ENCODE measurements around the gene CFI.

Gene CFI

DNA sequence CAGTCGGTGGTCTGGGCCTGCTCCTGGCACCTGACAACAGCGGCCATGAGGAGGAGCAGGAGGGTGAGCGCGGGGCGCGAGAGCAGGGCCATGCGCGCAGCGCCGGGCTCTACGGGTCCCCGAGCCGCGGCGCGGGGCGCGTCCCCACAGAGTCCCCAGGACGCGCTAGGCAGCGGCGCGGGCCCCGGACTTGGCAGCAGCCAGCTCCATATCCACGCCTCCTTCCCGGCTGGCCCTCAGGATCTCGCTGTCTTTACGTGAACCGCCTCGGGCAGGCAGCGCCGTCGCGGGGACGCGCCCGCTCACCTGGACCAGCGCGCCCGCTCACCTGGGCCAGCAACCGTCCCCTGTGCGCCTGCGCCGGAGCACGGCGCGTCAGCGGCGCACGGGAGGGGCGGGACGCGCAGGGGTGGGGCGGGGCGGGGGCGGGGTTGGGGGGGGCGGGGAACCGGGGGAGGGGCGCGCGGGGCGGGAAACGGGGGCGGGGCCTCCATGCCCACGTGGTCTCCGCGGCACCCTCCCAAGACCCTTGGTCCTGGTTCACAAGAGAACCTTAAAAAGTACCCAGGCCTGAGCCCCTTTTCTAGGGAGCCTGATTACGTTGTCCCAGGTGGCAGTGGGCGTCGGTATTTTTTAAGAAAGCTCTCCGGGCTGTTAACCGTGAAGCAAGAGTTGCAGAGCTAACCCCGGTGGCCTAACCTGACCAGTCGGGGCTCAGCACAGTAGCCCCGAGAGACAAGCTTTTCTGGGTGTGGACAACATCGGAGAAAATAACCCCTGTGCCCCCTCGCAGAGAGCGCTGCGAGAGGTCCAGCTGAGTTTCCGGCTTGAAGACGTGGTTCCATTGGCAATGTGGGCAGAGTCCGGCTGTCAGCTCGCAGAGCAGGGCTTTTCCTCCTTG is 71.8 kb downstream of the CFI start, which contains the start of gene PLA2G12A:
TSS of gene PLA2G12A (minus strand) at position 353 of the 901 bp plus-strand sequence. CDS start at position 92, 261 bp downstream.
- DNase-seq: peak; percentile 74

DNA sequence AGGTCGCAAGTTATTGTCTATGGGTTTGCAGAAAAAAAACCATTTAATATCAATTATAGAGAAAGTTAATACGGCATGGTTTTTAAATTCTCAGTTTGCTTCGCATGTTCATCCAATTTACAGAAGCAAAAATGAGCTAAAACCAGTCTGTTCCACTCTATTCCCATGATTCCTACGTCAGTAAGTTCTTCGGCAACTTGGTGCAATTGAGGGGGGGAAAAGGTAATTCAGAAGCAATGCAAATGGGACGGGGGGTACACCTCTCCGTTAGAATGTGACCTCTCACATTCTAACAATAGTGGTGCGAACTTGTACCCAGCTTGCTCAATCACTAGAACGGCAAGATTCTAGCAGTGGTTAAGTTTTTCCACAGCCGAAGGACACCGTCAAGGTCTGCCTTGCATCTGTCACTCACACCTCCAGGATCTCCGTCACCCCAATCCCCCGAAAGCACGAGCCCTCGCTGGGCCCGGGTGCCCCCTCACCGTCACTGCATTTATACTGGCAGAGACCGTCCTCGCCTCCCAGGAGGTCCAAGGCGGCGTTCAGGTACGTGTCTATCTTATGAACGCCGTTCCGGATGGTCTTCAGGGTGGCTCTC is 72.6 kb downstream of the CFI start:
- no peak for DNase-seq

DNA sequence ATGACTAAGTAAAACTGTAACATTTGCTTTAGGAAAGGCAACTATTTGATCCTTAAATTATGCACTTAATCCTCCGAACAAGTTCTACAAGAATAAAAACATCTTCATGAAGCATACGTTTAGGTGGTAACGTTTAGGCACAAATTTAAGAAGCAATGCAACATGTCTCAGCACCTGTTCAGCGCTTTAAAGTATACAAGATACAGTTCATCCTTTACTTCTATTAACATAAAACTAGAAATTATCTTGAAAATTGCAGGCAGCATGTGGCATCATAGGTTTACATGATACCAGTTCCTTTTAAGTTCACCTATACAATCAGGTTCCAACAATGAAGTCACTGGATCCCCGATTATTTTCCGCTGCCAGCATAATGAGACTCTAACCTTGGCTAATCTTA is 73.4 kb downstream of the CFI start:
- no peak for DNase-seq

DNA sequence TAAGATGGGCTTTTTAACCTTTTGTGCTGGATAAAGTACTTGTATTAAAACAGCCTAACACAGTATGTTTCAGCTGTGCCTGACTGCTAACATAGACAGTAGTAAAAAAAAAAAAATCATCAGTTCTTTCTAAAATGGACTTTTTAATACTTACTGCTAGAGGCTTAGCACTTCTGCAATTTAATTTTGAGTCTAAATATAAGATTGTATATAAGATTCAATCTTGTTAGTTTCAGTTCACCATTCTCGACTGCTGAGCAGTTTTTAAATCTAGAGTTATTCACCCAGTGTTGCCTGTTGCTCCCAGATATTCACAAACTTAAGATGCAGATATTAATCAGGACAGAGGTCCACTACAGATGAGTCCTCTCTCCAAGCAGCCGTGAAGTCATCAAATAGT is 78.7 kb downstream of the CFI start:
- no peak for DNase-seq

DNA sequence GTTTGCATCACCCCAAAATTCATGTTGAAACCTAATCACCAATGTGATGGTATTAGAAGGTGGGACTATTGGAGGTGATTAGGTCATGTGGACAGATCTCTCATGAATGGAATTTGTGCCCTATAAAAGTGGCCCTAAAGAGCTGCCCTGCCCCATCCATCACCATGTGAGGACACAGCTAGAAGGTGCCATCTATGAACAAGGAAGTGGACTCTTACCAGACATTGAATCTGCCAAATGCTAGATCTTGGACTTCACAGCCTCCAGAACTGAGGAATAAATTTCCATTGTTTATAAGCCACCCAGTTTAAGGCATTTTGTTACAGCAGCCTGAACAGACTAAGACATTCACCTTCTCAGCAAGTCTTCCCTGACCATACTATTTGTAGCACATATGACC is 79.4 kb downstream of the CFI start:
- no peak for DNase-seq

DNA sequence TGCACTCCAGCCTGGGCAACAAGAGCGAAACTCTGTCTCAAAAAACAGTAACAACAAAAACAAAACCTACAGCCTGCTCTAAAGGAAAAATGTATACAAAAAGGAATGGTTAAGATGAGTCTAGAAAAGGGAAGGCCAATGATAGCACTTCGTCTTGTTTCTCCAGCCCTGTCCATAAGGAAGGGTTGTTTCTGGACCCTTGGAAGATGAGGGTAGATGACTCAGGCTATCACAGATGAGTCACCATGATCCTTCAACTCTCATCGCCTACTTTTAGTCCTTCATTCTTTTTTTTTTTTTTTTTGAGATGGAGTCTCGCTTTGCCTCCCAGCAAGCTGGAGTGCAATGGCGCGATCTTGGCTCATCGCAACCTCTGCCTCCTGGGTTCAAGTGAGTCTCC is 80.8 kb downstream of the CFI start:
- no peak for DNase-seq

DNA sequence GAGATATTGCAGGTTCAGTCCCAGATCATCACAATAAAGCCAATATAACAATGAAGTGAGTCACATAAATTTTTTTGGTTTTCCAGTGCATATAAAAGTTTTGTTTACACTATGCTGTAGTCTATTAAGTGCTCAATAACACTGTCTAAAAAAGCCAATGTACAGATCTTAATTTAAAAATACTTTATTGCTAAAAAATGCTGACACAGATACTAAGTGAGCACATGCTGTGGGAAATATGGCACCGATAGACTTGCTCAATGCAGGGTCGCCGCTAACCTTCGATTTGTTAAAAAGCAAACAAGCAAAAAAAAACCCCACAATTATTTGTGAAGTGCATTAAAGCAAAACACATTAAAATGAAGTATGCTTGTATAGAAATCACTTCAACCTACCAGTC is 82.2 kb downstream of the CFI start:
- DNase-seq: no peak

DNA sequence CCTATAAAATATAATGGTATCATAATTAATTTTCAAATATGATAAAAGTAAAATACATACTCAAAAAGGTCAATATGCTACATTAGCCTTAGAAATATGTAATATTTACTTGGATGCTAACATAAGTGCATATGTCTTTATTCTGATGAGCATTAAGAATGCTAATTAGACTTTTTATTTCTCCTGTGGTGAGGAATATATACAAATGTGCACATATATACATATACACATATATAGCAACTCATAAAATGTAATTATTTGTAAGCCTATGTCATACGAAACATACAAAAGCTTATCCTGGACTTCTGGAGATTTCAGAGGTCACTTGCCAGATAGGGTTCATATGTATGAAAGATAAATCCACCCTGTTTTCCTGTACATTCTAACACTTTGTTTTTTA is 83.0 kb downstream of the CFI start:
- DNase-seq: no peak

DNA sequence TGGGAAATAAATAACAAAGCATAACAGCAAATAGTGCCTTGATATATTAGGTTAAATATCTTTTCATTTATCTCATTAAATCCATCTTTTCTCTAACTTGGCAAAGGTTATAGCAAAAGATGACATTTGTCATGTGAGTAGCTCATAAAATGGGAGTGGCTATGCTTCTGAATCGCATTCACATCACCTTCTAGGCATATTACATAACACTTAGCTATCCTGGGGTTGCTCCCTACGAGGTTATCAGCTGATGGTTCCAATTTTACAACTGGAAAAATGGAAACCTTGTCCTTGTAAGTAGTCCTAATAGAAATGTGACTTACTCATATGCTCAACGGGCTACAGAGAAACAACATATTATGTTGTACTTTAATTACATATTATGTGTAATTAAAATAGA is 88.3 kb downstream of the CFI start:
- no peak for DNase-seq

DNA sequence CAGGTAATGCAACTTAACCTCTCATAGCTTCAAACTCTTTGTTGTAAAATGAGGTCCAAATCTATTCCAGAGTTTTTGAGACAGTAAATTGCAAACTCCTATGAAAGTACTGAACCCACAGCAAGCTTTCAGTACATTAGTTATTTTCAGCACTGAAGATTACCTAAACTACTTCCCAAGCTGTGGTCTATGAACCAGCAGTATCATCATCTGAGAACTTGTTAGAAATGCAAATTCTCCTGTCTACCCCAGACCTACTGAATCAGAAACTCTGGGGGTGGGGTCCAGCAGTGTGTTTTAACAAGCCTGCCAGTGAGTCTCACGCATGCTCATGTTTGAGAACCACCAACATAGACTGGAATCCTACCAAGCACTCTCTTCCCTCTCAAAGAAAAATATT is 92.8 kb downstream of the CFI start:
- DNase-seq: no peak

DNA sequence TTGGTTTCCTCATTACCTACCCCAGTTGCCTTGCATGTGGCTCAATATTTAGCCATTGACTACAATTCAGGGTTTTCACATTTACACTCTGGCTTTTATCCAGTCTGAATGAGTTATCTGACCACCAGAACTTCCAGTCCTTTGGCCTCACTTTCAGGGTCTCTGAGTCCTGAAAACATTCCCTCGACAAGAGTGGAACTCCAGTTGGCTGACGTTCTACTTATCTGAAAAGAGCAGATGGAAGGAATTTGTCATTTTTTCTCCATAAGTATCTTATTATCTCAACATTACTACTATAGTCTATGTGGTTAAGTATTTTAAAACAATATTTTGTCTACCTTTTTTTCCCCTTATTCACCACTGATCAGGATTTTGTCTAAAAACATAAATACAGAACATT is 93.4 kb downstream of the CFI start:
- DNase-seq: no peak

DNA sequence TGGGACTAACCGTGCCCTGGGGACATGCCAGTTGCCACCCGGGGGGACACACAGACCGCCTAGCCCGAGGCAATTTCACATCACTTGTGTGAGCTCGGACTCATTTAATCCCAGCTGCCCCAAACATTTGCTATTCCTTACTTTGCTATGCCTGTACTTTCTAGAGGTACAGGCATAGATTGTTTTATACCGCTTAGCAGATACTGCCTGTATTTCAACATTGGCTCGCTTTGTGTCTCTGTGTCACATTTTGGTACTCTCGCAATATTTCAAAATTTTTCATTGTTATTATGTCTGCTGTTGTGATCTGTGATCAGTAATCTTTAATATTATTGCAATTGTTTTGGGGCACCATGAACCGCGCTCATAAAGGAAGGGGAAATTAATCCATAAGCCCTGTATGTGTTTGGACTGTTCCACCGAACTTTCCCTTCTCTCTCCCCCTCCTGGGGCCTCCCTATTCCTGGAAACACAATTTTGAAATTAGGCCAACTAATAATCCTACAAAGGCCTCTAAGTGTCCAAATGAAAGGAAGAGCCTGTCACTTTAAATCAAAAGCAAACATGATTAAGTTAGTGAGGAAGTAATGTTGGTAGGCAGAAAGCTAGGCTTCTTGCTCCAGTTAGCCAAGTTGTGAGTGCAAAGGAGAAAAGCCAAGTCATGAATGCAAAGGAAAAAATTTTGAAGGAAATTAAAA is 98.0 kb downstream of the CFI start:
- no peak for DNase-seq

DNA sequence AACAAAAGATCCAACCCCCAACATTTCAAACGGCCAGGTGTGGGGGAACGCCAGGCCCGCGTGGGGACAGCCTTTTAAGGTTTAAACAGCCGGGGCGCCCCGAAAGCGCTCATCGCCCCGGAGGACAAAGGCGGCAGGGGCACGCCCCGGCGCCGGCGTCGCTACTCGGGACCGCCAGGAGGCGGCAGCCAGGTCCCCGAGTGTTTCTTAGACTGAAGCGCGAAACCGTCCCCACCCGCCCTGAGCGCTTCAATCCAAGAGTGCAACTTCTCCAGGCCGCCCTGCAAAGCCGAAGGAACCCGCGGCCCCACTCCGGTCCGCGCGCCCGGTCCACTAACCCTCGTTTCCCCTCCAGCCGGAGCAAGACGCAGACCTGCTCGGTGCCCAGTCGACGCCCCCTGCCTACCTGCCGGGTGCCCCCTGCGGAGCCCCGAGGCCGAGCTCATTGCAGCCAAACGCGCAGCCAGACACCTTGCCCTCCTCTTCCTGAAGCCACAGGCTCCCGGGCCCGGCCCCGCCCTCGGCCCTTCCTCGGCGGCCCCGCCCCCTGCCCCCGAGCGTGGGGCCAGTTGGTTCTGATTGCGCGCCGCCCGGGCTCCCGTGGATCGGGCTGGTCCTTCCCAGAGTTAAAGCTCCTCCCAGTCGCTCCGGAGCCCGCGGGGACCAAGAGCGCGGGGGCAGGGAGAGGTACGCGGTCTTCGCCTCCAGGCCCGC is 98.7 kb downstream of the CFI start, which contains the start of gene CASP6:
TSS of gene CASP6 (minus strand) at position 496 of the 714 bp plus-strand sequence. CDS start at position 446, 50 bp downstream.
- DNase-seq: peak; percentile 61

DNA sequence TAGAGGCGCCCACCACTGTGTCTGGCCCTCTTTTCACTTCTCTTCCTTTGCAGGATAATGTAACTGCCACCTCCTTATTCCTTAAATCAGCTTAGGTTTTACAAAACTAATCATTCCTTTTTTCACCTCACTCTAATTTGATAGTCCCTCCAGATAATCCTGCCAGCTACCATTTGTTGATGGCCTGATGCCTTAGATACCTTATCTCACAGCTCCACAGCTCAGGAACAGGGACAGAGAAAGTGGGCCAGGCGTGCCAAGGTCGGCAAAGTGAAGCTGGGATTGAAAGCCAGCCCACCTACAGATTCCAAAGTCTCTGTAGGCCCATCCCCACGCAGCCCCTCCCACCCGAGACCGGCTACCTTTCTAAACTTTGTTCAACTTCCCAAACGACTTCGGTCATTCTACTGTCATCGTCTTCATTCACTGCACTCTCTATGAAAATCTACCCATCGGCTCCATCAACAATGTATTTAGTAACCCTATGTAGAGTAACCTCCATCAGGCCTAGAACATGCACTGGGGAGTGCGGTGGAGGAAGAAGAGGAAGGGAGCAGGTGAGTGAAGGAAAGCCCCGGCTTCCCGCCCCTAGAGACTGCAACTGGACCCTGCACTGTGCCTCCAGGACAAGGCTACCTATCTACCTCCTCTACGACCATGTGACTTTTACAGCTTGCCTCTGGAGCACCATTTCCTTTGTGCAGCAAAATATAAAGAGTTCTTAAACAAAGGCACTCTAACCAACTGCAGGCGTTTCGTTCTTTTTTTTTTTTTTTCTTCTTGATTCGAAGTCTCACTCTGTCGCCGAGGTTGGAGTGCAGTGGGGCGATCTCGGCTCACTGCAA is 100.0 kb downstream of the CFI start:
- no peak for DNase-seq

DNA sequence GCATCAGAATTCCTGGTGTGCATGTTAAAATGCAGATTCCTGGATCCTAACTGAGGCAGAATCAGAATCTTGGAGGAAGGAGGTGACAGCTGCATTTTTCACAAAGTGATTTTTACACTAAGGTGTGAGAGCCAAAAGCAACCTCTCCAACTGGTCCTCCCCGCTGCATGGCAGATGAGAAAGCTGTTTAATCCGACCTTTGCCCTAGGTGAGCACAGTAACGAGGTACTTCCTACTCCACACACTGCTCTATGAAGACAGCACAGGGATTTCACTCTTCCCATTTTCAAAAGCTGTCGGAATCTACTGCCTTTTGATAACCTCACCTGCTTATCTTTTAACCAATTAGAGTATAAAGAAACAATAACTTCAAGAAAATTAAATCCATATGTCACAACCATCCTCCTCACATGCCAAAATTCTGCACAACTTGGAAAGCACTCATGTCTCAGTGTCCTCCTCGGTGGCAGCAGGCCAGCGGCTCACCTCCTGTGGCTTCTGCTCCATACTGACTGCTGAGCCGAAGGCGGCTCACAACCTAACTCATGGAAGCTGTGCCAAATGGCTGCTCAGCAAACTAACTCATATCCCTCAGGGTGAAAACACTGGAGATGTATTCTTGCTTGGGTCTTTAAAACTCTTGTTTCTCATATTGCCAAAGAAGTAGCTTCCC is 102.1 kb downstream of the CFI start:
- DNase-seq: no peak

DNA sequence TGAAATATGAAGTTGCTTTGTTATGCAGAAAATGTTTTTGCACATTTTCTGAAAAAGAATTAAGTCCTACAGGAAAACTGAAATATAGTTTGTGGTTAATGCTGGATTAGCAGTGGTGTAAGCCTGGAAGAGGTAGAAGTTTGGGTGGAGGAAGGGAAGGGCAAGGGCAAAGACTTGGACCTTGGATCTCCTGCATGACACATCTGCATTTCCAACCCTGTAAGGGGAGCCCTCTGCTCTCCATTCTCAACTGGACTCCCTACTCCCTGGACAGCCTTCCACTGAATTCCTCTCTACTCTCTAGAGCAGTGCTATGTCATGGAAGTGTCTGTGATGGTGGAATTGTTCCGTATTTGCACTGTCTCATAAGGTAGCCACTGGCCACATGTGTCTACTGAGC is 103.1 kb downstream of the CFI start:
- DNase-seq: no peak

DNA sequence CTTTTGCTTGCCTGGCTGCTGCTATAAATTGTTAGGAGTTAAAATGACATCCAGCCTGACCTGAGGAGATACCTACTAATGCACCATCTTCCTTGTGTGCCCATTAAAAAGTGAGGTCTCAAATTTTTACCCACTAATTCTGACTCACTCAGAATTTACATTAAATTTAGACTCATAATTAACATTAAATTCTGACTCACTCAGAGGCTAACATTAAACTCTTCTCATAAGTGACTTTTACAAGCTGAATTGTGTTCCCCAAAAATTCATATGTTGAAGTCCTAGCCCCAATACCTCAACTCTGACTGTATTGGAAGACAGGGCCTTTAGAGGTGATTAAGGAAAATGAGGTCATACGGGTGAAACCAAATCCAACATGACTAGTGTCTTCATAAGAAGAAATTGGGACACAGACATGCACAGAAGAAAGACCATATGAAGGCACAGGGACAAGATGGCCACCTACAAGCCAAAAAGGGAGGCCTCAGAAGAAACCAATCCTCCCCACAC is 110.3 kb downstream of the CFI start:
- no peak for DNase-seq

All from activated gamma-delta T cell treated with Interleukin-2 at 50 U/mL for 16 hours (primary cell).